CD4-positive, alpha-beta T cell treated with Interleukin-15 for 1 hour (primary cell): ENCODE data around the gene NADK2.
A peak's percentile ranks its signal among the peaks of the same experiment; 100 is the strongest.
"Not testable (repeated sequence)": the region's sequence is repeated elsewhere in the genome, so short reads cannot be mapped to it uniquely, and the experiment has no call there.

Experiments used
- DNase-seq: peaks from one replicate; pipeline ENCODE4 v3.0.0-alpha.2; 2020

The NADK2 gene, protein sequence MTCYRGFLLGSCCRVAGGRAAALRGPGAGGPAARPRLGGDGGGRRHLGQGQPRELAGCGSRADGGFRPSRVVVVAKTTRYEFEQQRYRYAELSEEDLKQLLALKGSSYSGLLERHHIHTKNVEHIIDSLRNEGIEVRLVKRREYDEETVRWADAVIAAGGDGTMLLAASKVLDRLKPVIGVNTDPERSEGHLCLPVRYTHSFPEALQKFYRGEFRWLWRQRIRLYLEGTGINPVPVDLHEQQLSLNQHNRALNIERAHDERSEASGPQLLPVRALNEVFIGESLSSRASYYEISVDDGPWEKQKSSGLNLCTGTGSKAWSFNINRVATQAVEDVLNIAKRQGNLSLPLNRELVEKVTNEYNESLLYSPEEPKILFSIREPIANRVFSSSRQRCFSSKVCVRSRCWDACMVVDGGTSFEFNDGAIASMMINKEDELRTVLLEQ

DNA sequence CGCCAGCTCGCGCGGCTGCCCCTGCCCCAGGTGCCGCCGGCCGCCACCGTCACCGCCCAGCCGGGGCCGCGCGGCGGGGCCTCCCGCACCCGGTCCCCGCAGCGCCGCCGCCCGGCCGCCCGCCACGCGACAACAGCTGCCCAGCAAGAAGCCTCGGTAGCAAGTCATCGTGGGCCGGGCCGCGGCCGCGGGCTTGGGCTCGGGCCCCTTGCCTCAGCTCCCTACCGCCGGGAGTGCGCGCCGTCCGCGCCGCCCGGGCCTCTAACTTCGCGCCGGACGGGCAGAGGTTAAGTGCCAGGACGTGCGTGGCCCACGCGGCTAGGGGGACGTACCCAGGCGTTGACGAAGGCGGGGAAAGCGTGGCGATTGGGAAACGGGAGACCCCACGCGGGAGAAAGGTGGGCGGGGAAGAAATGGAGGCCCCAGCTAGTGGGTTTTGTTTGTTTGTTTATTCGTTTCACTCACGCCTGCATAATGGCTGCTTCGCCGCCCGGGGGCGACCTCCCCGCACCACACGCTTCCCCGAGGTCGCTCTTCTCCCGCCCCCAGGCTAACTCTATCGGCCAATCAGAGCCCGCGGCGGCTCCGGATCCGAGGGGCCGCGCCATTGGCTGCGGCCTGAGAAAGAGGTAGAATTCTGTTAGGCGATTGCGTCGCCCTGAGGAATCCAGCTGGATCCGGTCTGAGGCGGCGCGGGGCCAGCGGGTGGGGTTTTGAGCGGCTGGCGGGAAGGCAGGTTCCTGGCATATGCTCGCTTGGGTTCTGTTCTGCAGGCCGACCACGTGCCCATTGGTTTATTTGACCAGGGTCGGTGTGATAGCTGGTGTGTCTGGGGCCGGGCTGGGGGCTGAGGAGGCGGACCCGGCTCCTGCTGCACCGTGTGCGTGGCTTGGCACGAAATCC, at the start of gene NADK2:
Gene NADK2, minus strand, starts transcription at position 295 of the 903 bp plus-strand sequence. Its CDS starts 127 bp downstream, at position 168.
- DNase-seq: peak; percentile 93

DNA sequence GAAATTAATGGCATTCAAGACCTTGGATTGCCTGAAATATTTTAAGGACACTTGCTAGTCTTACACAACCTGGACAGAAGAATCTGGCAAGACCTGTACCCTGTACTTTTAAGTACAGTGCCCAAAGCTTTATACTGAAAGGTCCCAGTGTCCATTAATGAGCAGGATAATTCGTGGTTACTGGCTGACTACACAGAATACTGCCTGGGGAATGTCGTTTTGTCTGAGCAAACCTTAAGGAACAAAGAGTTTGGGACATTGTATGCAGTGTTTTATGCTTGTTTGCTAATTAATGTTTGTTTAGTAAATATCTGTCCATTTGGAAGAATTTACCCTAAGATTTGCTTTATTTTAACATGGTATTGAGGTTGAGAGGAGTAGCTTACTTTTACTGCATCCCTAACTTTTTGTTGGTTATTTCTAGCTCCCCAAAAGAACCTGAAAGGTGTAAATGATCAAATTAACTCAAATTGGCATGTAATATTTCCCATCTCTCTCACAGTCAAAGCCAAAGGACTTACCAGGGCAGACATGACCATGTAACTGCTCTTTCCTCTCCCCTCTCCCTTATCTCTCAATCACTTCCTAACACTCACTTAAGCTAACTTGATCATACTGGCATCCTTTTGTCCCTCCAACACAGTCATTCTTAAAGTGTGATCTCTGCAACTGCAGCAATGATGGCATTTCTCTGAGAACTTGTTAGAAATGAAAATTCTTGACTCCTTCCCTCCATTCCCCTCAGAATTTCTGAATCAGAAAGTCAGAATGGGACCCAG, 44.3 kb upstream of the NADK2 start:
- DNase-seq: no peak

DNA sequence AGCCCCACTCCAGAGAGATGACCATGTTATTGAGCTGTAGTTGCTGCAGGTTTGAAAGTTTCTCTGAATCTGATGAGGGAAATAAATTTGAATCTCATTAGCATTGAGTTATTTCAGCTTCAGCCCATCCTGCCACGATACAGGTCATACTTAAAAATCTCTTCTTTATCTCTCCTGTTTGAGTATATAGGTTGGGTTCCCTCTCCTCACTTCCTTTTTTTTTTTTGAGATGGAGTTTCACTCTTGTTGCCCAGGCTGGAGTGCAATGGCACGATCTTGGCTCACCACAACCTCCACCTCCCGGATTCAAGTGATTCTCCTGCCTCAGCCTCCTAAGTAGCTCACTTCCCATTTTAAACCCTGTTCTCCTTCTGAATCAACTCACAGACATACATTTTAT, 42.0 kb upstream of the NADK2 start:
- not testable (repeated sequence) for DNase-seq

DNA sequence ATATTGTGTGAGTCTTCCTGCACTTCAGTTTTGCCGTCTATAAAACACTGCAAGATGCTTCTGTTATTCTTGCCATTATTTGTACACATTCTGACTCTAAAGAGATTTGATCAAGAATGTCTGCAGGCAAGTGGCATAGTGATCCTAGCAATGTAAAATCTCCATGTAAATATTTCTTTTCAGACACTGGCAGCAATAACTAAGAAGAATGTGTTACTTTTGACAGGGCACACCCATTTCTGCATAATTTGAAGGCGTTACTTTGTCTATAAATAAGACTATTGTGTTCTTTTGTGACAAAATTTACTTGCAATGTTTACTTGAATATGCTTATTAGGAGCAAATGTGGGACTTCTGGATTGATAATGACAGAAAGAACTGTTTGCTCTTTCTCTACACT, 39.9 kb upstream of the NADK2 start:
- no peak for DNase-seq

DNA sequence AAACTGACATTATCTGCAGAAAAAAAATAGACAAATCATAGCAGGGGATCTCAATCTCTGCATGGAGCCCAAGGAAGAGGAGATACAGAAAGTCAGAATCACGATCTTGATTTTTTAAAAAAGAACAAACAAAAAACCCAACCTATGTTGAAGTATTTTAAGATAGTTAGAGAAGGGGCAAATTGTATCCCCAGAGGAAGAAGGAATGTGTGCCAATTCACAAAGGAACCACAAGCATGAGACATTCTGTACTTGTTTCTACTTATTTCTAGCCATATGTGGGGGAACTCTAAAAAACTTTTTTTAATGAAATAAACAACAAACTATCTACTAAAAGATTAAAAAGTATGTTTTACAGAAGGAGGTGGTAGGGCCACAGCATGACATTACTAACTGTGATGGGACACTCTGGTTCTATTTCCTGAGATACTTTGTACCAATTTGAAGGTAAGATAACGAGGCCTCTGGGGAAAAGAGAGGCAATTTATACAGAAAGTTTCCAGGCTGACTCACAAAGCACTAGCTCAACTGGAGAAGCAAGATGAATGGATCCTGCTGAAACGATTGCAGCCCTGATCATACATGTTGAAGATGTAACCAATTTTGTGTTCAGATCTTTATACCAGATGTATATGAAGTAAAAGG, 37.5 kb upstream of the NADK2 start:
- DNase-seq: no peak

DNA sequence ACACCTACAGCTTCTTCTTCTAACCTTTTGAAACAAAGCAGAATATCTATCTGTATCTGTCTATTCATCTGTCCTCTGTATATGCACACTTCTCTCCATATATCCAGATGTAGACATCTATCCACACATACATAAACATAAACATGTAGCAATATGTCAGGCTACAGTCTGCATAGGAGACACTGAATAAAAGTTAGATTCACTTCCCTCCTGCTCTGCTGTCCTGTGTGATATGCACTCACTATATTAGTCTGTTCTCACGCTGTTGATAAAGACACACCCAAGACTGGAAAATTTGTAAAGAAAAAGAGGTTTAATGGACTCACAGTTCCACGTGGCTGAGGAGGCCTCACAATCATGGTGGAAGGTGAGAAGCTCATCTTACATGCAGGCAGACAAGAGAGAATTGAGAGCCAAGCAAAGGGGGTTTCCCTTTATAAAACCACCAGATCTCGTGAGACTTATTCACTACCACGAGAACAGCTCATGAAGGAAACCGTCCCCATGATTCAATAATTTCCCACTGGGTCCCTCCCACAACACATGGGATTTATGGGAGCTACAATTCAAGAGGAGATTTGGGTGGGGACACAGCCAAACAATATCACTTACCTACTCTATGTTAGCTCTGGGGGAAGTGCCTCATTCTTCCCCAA, 35.9 kb upstream of the NADK2 start:
- no peak for DNase-seq

DNA sequence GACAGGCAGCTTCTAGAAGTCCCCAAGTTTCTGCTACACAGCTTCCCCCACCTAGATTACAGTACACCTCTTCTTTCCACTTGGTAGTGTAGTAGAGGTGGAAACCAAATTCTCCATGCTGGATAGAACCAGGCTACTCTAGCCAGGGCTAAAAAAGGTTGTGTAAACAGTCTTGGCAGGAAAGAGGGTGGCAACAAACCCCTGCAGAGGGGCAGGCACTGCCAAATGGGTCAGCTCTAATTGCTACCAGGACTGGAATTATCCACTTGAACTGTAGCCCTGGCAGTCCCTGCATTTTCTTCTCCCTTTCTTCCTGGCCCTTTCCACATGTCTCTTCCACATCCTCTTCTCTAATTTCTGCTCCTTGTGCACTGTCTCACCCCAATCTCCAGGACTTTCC, 35.1 kb upstream of the NADK2 start:
- no peak for DNase-seq

DNA sequence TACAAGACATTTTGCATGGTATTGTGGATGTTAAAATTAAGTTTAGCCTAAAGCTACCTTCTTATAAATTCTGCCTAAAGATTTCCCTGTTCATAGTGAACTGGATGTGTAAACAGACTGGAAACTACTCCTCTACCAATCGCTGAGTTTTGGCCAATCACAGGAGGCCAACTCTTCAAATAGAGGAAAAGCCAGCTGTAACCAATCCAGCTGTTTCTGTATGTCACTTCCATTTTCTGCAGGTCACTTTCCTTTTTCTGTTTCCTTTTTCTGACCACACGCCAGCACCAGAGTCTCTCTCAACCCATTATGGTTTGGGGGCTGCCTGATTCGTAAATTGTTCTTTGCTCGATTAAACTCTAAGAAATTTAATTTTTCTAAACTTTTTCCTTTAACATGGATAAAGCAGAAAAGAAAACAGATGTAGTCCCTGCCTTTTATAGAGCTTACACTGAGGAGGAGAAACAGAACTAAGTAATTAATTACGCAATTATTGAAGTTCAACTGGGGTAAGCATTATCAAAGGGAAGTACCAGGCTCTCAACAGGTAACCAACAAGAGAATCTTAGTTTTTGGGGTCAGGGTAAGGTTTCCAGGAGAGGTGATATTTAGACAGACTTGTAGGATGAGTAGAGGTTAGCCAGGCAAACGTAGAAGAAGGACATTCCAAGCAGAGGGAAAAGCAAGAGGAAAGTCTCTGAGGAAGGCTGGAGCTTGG, 32.2 kb upstream of the NADK2 start:
- no peak for DNase-seq

DNA sequence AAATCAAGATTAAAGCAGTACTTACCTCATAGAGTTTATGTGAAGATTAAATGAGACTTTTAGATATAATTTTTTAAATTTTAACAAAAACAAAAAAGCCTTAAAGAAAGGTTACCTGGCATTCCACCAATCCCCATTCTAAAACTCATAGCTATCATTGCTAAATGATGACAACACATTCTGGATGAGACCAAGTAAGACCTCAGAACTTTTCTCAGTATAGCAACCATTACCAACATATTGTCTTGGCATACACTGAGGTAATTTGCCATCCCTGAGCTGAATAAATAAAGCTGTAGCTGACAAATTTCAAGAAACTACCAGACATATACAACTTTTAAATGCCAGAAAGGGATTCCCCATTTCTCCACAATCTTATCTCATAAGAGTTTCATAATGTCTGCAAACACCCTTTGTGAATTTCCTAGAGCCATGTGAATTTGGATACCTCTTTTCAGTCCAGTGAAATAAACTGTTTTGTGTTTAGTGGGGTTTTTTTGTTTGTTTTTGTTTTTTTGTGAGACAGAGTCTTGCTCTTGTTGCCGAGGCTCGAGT, 30.5 kb upstream of the NADK2 start:
- DNase-seq: no peak

DNA sequence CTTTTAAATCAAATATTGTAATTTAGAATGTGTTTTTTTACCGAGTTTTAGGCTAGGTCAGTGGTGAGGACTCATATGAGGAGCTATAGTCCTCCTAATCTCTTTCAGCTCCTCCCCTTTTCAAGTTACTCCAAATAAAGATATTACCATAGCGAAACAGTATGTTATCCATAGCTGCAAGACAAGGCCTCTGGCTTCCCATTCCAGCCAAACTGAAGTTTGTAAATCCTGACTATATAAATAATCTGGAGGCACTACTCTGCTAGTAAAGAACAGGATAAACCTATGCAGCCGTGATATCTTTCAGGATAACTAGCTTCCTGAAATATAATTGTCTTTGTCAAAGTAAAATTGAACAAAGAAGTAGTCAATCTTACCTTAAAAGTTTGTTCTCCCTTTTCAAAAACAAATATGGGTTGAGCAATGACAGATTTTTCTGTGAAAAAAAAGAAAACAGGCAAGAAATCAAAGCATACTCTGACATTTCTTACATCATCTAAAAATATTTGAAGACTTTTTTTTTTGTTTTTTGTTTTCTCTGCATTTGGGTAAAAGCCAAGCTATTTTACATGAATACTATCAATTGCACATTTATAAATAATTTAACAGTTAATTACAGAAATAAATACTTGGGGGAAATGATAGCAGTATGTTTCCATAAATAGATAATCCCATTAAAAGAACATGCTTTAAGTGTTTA, 29.3 kb upstream of the NADK2 start:
- DNase-seq: no peak

DNA sequence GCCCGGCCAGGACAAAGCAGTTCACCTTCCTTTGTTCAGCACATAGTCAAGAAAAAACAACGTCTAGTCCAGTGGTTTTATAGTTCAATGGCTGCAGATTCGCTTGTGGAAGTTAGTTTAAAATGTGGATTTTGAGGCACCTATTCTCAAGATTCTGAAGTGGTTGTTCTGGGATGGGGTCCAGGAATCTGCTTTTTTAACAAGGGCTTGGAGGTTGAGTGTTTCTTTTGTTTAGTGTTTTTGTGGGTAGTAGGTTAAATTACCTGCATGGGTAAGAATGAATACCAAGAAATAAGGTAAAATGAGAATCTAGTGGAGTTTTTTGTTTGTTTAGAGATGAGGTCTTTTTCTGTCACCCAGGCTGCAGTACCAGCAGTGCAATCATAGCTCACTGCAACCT, 28.4 kb upstream of the NADK2 start:
- DNase-seq: no peak

DNA sequence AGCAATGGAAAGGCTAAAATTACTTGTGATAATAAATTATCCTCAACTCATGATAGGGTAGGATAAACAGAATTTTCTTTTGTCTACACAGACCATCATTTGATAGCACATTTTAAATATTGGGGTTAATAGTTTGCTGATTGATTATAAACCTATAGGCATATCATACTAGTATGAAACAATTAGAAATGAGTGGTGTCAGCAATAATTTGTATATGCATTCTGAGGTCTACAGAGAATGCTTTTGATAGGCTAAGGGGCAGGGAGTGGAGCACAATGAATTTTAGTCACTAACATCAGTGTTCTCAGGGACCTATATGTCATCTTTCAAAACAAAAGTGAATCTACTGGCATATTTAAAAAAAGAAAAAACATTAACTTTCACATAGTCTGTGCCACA, 27.8 kb upstream of the NADK2 start:
- DNase-seq: no peak

DNA sequence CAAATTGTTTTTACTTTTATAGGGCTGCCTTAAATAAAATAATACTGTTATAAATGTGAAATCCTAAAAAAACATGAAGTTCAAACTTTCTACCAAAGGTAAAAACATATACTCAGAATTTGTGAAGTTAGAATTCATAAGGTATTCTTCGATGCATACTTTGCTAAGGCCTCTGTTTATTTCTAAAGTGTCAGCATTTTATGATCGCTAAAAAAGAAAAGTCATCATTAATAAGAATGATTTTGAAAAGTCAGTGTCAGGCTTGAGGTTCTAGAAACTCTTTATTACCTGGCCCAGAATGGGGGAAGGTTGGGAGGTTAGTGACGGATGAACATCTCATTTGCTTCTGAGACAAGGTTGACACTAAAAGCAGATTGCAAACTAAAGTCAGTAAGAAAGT, 26.2 kb upstream of the NADK2 start:
- DNase-seq: no peak

DNA sequence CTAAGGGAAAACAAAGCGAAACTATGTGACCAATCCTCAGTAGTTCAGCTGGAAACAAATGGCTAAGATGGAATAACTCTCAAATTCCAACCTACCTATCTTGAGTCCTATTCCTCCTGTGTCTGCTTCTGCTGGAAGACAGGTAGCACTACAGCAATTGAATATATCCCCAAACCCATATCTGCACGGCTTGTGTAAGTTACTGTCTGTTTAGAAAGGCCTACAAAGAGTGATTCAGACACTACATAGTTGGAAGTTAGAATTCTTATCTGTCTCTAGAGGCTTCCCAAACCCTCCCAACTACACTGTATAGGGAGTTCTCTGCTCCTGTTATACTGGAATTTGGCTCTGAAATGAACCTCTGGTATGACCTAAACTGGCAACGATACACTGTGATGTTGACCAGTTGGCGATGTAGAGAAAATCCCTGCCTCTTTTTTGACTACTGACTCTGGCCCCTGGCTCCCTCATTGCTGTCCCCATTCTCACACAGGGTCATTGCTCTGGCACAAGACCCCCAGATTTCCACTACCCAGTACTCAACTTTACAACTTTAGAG, 22.6 kb upstream of the NADK2 start:
- DNase-seq: no peak

DNA sequence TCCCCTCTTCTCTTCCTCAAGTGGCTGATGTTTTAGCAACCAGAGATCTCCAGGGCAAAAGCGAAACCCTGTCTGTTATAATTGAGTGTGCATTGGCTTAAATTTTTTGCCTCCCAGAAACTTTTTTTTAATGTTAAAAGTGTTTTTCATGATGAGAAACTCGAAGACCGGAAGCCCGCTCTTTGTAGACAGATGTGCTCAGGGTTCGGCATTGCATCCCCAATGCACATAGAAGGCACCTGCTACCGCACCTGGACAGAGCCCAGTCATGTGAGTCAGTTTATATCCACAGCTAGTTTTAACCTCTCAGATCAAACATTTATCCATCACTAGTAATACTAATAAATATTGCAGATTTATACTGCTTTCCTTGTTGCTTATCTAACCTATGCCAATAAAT, 19.5 kb upstream of the NADK2 start:
- DNase-seq: no peak

DNA sequence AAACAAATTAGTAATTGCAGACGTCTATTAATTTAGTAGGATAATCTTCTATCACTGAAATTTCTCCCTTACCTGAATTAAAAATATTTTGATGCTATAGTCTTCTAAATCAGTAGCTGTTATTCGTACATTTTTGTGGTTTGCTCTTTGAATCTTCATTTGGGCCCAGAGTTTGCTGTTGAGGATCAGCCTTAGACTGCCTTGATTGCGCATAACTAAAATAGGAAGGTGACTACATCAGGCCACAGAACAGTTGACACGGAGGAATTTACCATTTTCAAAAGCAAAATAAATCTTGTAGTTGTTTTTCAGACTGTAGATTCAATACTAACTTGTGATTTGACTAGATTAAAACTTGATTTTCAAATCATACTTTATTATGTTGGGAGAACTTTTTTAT, 11.8 kb upstream of the NADK2 start:
- DNase-seq: no peak

DNA sequence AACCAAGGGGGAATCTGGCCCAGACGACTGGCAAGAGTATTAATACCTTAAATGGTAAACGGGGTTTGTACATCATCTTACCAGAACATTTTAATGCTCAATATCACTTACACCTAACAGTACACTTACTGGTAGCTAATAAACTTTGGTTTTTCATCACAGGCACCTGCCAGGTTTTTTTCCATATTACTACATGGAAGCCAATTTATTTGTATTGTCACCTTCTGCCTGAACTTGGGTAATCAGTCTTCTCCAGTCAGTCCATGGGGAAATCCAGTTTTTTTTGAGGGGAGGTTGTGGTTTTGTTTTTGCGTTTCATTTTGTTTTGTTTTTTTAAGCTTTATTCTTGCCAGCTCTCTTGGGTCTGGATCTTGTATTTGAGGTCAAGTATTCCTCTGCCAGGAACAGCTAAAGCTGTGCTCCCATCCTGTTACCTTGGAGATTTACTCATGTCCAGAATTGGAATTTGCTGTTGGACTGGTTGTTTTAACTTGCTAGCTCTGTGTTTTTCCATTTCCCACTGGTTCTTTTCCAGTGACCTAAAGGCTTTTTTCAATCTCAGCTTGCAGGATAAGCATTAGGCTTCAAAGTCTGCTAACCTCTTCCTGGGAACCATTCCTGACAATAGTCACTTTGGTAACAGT, 11.1 kb upstream of the NADK2 start:
- DNase-seq: no peak

DNA sequence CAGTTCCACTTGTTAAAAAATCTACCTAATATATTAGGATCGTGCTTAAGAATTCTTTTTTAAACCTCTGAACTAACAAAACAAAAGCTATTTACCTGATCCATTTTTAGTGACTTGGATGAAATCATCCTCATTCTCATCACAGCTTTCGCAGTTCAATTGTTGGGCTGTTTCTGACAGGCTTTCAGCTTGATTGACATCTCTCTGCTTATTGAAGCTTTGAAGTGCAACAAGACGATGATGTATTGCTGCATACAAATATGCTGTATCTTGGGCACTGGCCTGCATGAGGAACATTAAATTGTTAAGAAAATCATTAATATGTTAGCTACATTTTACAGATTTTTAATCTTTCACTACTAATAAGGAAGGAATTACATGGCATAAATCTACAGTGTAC, 9.5 kb upstream of the NADK2 start:
- no peak for DNase-seq

DNA sequence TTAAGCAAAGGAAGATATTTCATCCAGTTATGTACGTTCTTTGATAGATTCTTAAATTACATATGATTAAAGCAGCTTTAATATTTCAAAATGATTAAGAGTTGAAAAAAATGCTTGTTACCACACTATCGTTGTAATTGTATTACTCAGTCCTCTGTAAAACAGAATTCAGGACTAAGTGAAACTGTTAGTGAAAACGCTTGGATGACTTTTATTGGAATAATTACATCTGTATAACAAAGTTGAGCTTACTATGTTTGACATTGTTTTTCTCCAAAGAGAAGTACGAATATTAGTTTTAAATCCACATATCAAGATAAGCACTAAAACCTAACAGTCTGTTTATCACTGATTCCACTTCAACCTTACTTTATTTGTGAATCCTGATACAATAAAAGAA, 8.7 kb upstream of the NADK2 start:
- no peak for DNase-seq
